ENCODE data around the gene SUPT3H. TPM values are rescaled to one million over a fixed set of nuclear protein-coding genes. Genes with fewer than 3 reads are reported as not detected.

The SUPT3H gene
- total RNA-seq, 1 donor = 4.7 TPM

GRCh38 chr6:45254253-45254652 lies 123.5 kb downstream of the SUPT3H start:
- Histone ChIP-seq H3K27me3 (ENCODE audit: insufficient read depth, low read length) (no peaks in the 10 kb centered on the region), H3K4me1 (ENCODE audit: insufficient read depth, low read length) (no peaks in the 10 kb centered on the region), H3K36me3 (ENCODE audit: insufficient read depth, low read length) (no peaks in the 10 kb centered on the region), H3K27ac (ENCODE audit: low read depth, low read length) (no peak overlapping the region), H3K9me3 (ENCODE audit: low read depth, low read length) (no peaks in the 10 kb centered on the region), H4K20me1 (ENCODE audit: insufficient read depth, low read length) (no peaks in the 10 kb centered on the region), H3K4me3 (ENCODE audit: insufficient read depth, low read length) (no peak overlapping the region), H2AFZ (ENCODE audit: low read length) (no peak overlapping the region), H3K4me2 (ENCODE audit: insufficient read depth, low read length) (no peak overlapping the region), H3K79me2 (ENCODE audit: insufficient read depth, low read length) (no peaks in the 10 kb centered on the region)
- no peak for DNase-seq (ENCODE audit: insufficient read length, low spot score, missing footprints)
- TF ChIP-seq CTCF (IDR thresholded peaks at IDR 0.05; ENCODE audit: extremely low read depth, low read depth, low read length) = no peak

GRCh38 chr6:45253453-45253852 lies 124.3 kb downstream of the SUPT3H start:
- no peak overlapping the region for H3K4me2 ChIP-seq (ENCODE audit: insufficient read depth, low read length)
- DNase-seq (ENCODE audit: insufficient read length, low spot score, missing footprints) = no peak
- no peak for TF ChIP-seq CTCF (IDR thresholded peaks at IDR 0.05; ENCODE audit: extremely low read depth, low read depth, low read length)

GRCh38 chr6:45231660-45232059 lies 146.1 kb downstream of the SUPT3H start:
- H2AFZ ChIP-seq (ENCODE audit: low read length) = no peak overlapping the region
- no peaks in the 10 kb centered on the region for H3K36me3 ChIP-seq (ENCODE audit: insufficient read depth, low read length)
- H3K4me2 ChIP-seq (ENCODE audit: insufficient read depth, low read length) = no peak overlapping the region
- TF ChIP-seq CTCF (IDR thresholded peaks at IDR 0.05; ENCODE audit: extremely low read depth, low read depth, low read length) = no peak
- no peaks in the 10 kb centered on the region for H4K20me1 ChIP-seq (ENCODE audit: insufficient read depth, low read length)
- no peaks in the 10 kb centered on the region for H3K4me1 ChIP-seq (ENCODE audit: insufficient read depth, low read length)
- H3K27me3 ChIP-seq (ENCODE audit: insufficient read depth, low read length) = no peaks in the 10 kb centered on the region
- DNase-seq (ENCODE audit: insufficient read length, low spot score, missing footprints) = no peak
- H3K9me3 ChIP-seq (ENCODE audit: low read depth, low read length) = peaks cover 4% of the 10 kb centered on the region
- no peaks in the 10 kb centered on the region for H3K79me2 ChIP-seq (ENCODE audit: insufficient read depth, low read length)
- H3K27ac ChIP-seq (ENCODE audit: low read depth, low read length) = no peak overlapping the region
- no peak overlapping the region for H3K4me3 ChIP-seq (ENCODE audit: insufficient read depth, low read length)

More at GRCh38 chr6:45253453-45253852, 124.3 kb downstream of the SUPT3H start:
- Histone ChIP-seq H3K27ac (ENCODE audit: low read depth, low read length) (no peak overlapping the region), H4K20me1 (ENCODE audit: insufficient read depth, low read length) (no peaks in the 10 kb centered on the region), H3K4me1 (ENCODE audit: insufficient read depth, low read length) (no peaks in the 10 kb centered on the region), H3K36me3 (ENCODE audit: insufficient read depth, low read length) (no peaks in the 10 kb centered on the region), H3K27me3 (ENCODE audit: insufficient read depth, low read length) (no peaks in the 10 kb centered on the region), H2AFZ (ENCODE audit: low read length) (no peak overlapping the region), H3K9me3 (ENCODE audit: low read depth, low read length) (no peaks in the 10 kb centered on the region), H3K4me3 (ENCODE audit: insufficient read depth, low read length) (no peak overlapping the region), H3K79me2 (ENCODE audit: insufficient read depth, low read length) (no peaks in the 10 kb centered on the region)

- H4K20me1 ChIP-seq (ENCODE audit: insufficient read depth, low read length) = no peaks in the 10 kb centered on the region
- no peaks in the 10 kb centered on the region for H3K36me3 ChIP-seq (ENCODE audit: insufficient read depth, low read length)
- no peak for TF ChIP-seq CTCF (IDR thresholded peaks at IDR 0.05; ENCODE audit: extremely low read depth, low read depth, low read length)
- H2AFZ ChIP-seq (ENCODE audit: low read length) = no peak overlapping the region
- no peaks in the 10 kb centered on the region for H3K4me1 ChIP-seq (ENCODE audit: insufficient read depth, low read length)
- H3K27me3 ChIP-seq (ENCODE audit: insufficient read depth, low read length) = no peaks in the 10 kb centered on the region
- H3K27ac ChIP-seq (ENCODE audit: low read depth, low read length) = no peak overlapping the region
- peaks cover 4% of the 10 kb centered on the region for H3K9me3 ChIP-seq (ENCODE audit: low read depth, low read length)
- DNase-seq (ENCODE audit: insufficient read length, low spot score, missing footprints) = no peak
- H3K4me3 ChIP-seq (ENCODE audit: insufficient read depth, low read length) = no peak overlapping the region
- H3K79me2 ChIP-seq (ENCODE audit: insufficient read depth, low read length) = no peaks in the 10 kb centered on the region
- H3K4me2 ChIP-seq (ENCODE audit: insufficient read depth, low read length) = no peak overlapping the region
Measured at GRCh38 chr6:45229416-45229815, 148.3 kb downstream of the SUPT3H start.

Measured in osteoblast (primary cell).